B cell (primary cell): ENCODE data around the gene BARHL1. TPM values are rescaled to one million over a fixed set of nuclear protein-coding genes. Genes with fewer than 3 reads are reported as not detected.

Experiments used
- ATAC-seq: fragments of 200-7000 bp; cut with Tn5 transposase; one replicate; pipeline ENCODE4 v1.10.0; 2021; ENCODE audit warnings: low read depth, mild to moderate bottlenecking, moderate number of reproducible peaks, moderate library complexity
- CTCF ChIA-PET: fragments of 350-600 bp; sonication (Branson Sonifier 250); formaldehyde crosslinking; loops from one replicate; lab custom pipeline; 2021; ENCODE audit warnings: antibody characterized with exemption, inconsistent platforms; lab: Charles Lee
- POLR2A ChIA-PET: fragments of 350-600 bp; sonication (Branson Sonifier 250); formaldehyde crosslinking; loops from one replicate; lab custom pipeline; 2021; ENCODE audit warnings: antibody characterized with exemption; lab: Charles Lee
- DNase-seq: peaks from one replicate; pipeline ENCODE4 v3.0.0; 2013
- H2AFZ ChIP-seq: 2 replicates; pipeline ENCODE4 v1.6.1; 2012; ENCODE audit warnings: mild to moderate bottlenecking, low read depth, low read length; ENCODE audit not compliant: insufficient read depth, poor library complexity, severe bottlenecking
- H3K27ac ChIP-seq, 2 donors: 1 replicate in 1 of 2; 2 replicates in 1 of 2; pipeline ENCODE4 v1.5.1; 2012 to 2013; ENCODE audit warnings: low read length in 2 of 2, mild to moderate bottlenecking in 2 of 2, moderate library complexity in 1 of 2
- H3K27me3 ChIP-seq, 4 experiments: fragments of 200-600 bp in 1 of 4; sonication (generic) in 1 of 4; replicated peaks in 1 of 4; 1 replicate in 2 of 4; 2 replicates in 2 of 4; pipeline versions ENCODE4 v1.6.1 to v1.7.0; 2013 to 2016; ENCODE audit warnings: low read length in 3 of 4, mild to moderate bottlenecking in 2 of 4, mixed read lengths in 1 of 4, moderate library complexity in 1 of 4; ENCODE audit not compliant: insufficient read depth in 4 of 4, control insufficient read depth in 3 of 4; ENCODE audit errors: control extremely low read depth in 1 of 4
- H3K36me3 ChIP-seq, 2 experiments: replicated peaks in 1 of 2; 1 replicate in 1 of 2; 2 replicates in 1 of 2; pipeline versions ENCODE4 v1.6.1 to v1.7.1; 2013; ENCODE audit warnings: low read length in 1 of 2; ENCODE audit not compliant: insufficient read depth in 2 of 2, control insufficient read depth in 1 of 2; ENCODE audit errors: control extremely low read depth in 1 of 2, extremely low read depth in 1 of 2
- H3K4me1 ChIP-seq, 2 donors: fragments of 200-600 bp in 1 of 2; sonication (generic) in 1 of 2; 1 replicate in 1 of 2; 2 replicates in 1 of 2; pipeline versions ENCODE4 v1.5.1 to v1.6.1; 2013 to 2017; ENCODE audit warnings: low read length in 2 of 2; ENCODE audit not compliant: control insufficient read depth in 2 of 2, insufficient read depth in 2 of 2
- H3K4me2 ChIP-seq: replicated peaks from 2 replicates; pipeline ENCODE3; 2012; ENCODE audit warnings: mild to moderate bottlenecking, low read depth, low read length; ENCODE audit not compliant: poor library complexity, severe bottlenecking
- H3K4me3 ChIP-seq, 5 experiments: fragments of 200-600 bp in 1 of 5; sonication (generic) in 1 of 5; 1 replicate in 3 of 5; 2 replicates in 2 of 5; pipeline versions ENCODE4 v1.5.1 to v1.7.0; 2011 to 2016; ENCODE audit warnings: low read length in 4 of 5, mild to moderate bottlenecking in 4 of 5, low read depth in 2 of 5, control low read depth in 1 of 5, moderate library complexity in 1 of 5; ENCODE audit not compliant: insufficient read depth in 1 of 5; ENCODE audit errors: control extremely low read depth in 1 of 5, extremely low read depth in 1 of 5
- H3K79me2 ChIP-seq: fragments of 200-600 bp; sonication (generic); one replicate; pipeline ENCODE4 v1.6.0; 2016; ENCODE audit warnings: low read length; ENCODE audit not compliant: control insufficient read depth, insufficient read depth
- H3K9ac ChIP-seq: fragments of 200-600 bp; sonication (generic); 2 replicates; pipeline ENCODE4 v1.6.1; 2017; ENCODE audit warnings: mild to moderate bottlenecking, low read length, moderate library complexity
- H3K9me3 ChIP-seq, 3 donors: one replicate each; pipeline versions ENCODE4 v1.6.1 to v1.7.1; 2013; ENCODE audit warnings: low read length in 2 of 3; ENCODE audit not compliant: control insufficient read depth in 2 of 3, insufficient read depth in 1 of 3; ENCODE audit errors: control extremely low read depth in 1 of 3
- H4K20me1 ChIP-seq: 2 replicates; pipeline ENCODE4 v1.6.0; 2012; ENCODE audit warnings: mild to moderate bottlenecking, low read length; ENCODE audit not compliant: insufficient read depth, control insufficient read depth, poor library complexity, severe bottlenecking
- H3K27ac Mint-ChIP-seq: one replicate; pipeline ENCODE4 v1.8.0; 2021; ENCODE audit warnings: mixed read lengths
- H3K27me3 Mint-ChIP-seq: one replicate; pipeline ENCODE4 v1.8.0; 2021; ENCODE audit warnings: mixed read lengths
- H3K4me1 Mint-ChIP-seq: one replicate; pipeline ENCODE4 v1.8.0; 2021; ENCODE audit warnings: mixed read lengths
- H3K4me3 Mint-ChIP-seq: one replicate; pipeline ENCODE4 v1.8.0; 2021; ENCODE audit warnings: mixed read lengths
- H3K9me3 Mint-ChIP-seq: one replicate; pipeline ENCODE4 v1.8.0; 2022; ENCODE audit warnings: mixed read lengths; ENCODE audit not compliant: insufficient read depth
- CTCF ChIP-seq: fragments of 200-600 bp; IDR thresholded peaks from one replicate; pipeline ENCODE4 v1.8.0; 2022; ENCODE audit warnings: antibody characterized with exemption, mild to moderate bottlenecking
- EZH2 ChIP-seq: IDR thresholded peaks from 2 replicates; pipeline ENCODE4 v1.6.1; 2012; ENCODE audit warnings: borderline replicate concordance, low read depth, mild to moderate bottlenecking, moderate library complexity, low read length; ENCODE audit not compliant: insufficient read depth, poor library complexity, severe bottlenecking
- WGBS: methylation state at CpG from one replicate; pipeline ENCODE4 v1.1.5; 2013; ENCODE audit warnings: missing lambda C conversion rate; ENCODE audit not compliant: insufficient coverage; 5-methylcytosine and 5-hydroxymethylcytosine counted together
- intact Hi-C: fragments of 100-400 bp; cut with micrococcal nuclease; formaldehyde crosslinking; loops from one replicate; pipeline ENCODE4 v1.10.0; 2022
- polyA plus RNA-seq: library from polyadenylated mRNA; depleted of rRNA; stranded (reverse); fragments of >200 nt; gene quantifications from 2 replicates; pipeline ENCODE4 v1.2.3, GENCODE V29; 2012
- total RNA-seq, 2 donors: library from RNA; stranded (reverse); fragments of 120-200 nt in 1 of 2; gene quantifications; 1 replicate in 1 of 2; 2 replicates in 1 of 2; pipeline versions ENCODE4 v1.2.3 to v1.2.4, GENCODE V29; 2013 to 2022

Gene BARHL1
- total and polyA plus RNA-seq, 2 donors (not counting 1 experiment from before 2014, with no cell fraction given): not detected

- H3K27me3 Mint-ChIP-seq: no peaks in the 10 kb centered on the region
- Histone ChIP-seq H3K4me2 (no peak overlapping the region), H3K9me3 (no peaks in the 10 kb centered on the region), H3K27me3 (no peaks in the 10 kb centered on the region), H3K4me3 (no peak overlapping the region), H2AFZ (no peak overlapping the region), H3K4me1 (no peaks in the 10 kb centered on the region), H3K27ac (no peak overlapping the region), H3K36me3 (peaks cover 14 to 60% of the 10 kb centered on the region in 2 experiments), H3K79me2 (peaks cover 5% of the 10 kb centered on the region), H3K9ac (no peak overlapping the region), H4K20me1 (no peaks in the 10 kb centered on the region)
- no peak overlapping the region for H3K4me3 Mint-ChIP-seq
- no peak overlapping the region for H3K27ac Mint-ChIP-seq
- no peaks in the 10 kb centered on the region for H3K9me3 Mint-ChIP-seq
- 100% methylated on average over 3 of the region's 5 CpGs for WGBS
- no peaks in the 10 kb centered on the region for H3K4me1 Mint-ChIP-seq
- ATAC-seq: no peak
- intact Hi-C loops: no loop called here
- ChIA-PET POLR2A (no interaction called here), CTCF (no interaction called here)
- TF ChIP-seq CTCF: no peak
- no peak for TF ChIP-seq EZH2
- DNase-seq: no peak
Observed at GRCh38 chr9:132639322-132639721, 56.9 kb downstream of the BARHL1 start.

Other genes with a start within 250 kb of the BARHL1 start
- gene SETX, start 227.6 kb upstream of the BARHL1 start, total RNA-seq: 105 and 114 TPM in 2 replicates
- gene SETX, start 227.6 kb upstream of the BARHL1 start, polyA plus RNA-seq: 29.2 and 39.9 TPM in 2 replicates
- gene TTF1, start 175.8 kb upstream of the BARHL1 start, total RNA-seq: 26.3 and 28.5 TPM in 2 replicates
- gene TTF1, start 175.8 kb upstream of the BARHL1 start, polyA plus RNA-seq: 12.3 and 16.3 TPM in 2 replicates
- not detected in 2 replicates for gene CFAP77, start 172.4 kb upstream of the BARHL1 start, total RNA-seq
- not detected in 2 replicates for gene CFAP77, start 172.4 kb upstream of the BARHL1 start, polyA plus RNA-seq
- gene DDX31, start 87.4 kb downstream of the BARHL1 start, total RNA-seq: 22.2 and 22.7 TPM in 2 replicates
- gene DDX31, start 87.4 kb downstream of the BARHL1 start, polyA plus RNA-seq: 16.4 and 18.8 TPM in 2 replicates
- 17.0 and 18.8 TPM in 2 replicates for gene GTF3C4, start 87.9 kb downstream of the BARHL1 start, total RNA-seq
- gene GTF3C4, start 87.9 kb downstream of the BARHL1 start, polyA plus RNA-seq: 1.5 and 2.5 TPM in 2 replicates